Endothelial cell of umbilical vein (primary cell): ENCODE measurements around the gene RNASE7. TPM values are rescaled to one million over a fixed set of nuclear protein-coding genes. Genes with fewer than 3 reads are reported as not detected.

Source experiments
- BruUV-seq: library from RNA; stranded (reverse); fragments of 400-500 nt; replicated peaks from 2 replicates; lab custom pipeline; 2021; lab: Mats Ljungman, UMichigan
- CTCF ChIA-PET: fragments of 300-600, 350-600 bp; sonication (Branson Sonifier 250); formaldehyde crosslinking; loops from one replicate; lab custom pipeline; 2021; ENCODE audit warnings: antibody characterized with exemption, inconsistent platforms; lab: Charles Lee
- POLR2A ChIA-PET: fragments of 300-600, 350-600 bp; sonication (Branson Sonifier 250); formaldehyde crosslinking; loops from one replicate; lab custom pipeline; 2021; ENCODE audit warnings: antibody characterized with exemption, inconsistent platforms; lab: Charles Lee
- DNase-seq: peaks from one replicate; pipeline ENCODE4 v3.0.0-alpha.2; 2011; ENCODE audit warnings: low read depth, low spot score
- FAIRE-seq: peaks from 2 replicates; lab custom pipeline; 2011; peaks lifted over from hg19 to GRCh38; lab: Jason Lieb, UNC
- H2AFZ ChIP-seq: 2 replicates; pipeline ENCODE4 v1.6.0; 2012; ENCODE audit warnings: low read depth, low read length, control low read depth, inconsistent platforms
- H3K27ac ChIP-seq: 2 replicates; pipeline ENCODE4 v1.5.1; 2011; ENCODE audit warnings: low read depth, mild to moderate bottlenecking, control low read depth, low read length, moderate library complexity; ENCODE audit not compliant: insufficient read depth
- H3K27me3 ChIP-seq, 2 experiments: 2 replicates each; pipeline versions ENCODE4 v1.6.0 to v1.6.1; 2011; ENCODE audit warnings: low read length in 2 of 2, mixed read lengths in 1 of 2; ENCODE audit not compliant: control insufficient read depth in 2 of 2, insufficient read depth in 2 of 2
- H3K36me3 ChIP-seq, 2 experiments: 2 replicates in 1 of 2; 3 replicates in 1 of 2; pipeline ENCODE4 v1.5.1; 2011; ENCODE audit warnings: low read length in 2 of 2, mild to moderate bottlenecking in 1 of 2, moderate library complexity in 1 of 2; ENCODE audit not compliant: control insufficient read depth in 2 of 2, insufficient read depth in 2 of 2; ENCODE audit errors: extremely low read depth in 1 of 2
- H3K4me1 ChIP-seq: 3 replicates; pipeline ENCODE4 v1.5.1; 2011; ENCODE audit warnings: mild to moderate bottlenecking, low read length; ENCODE audit not compliant: control insufficient read depth, insufficient read depth; ENCODE audit errors: extremely low read depth
- H3K4me2 ChIP-seq: 2 replicates; pipeline ENCODE4 v1.6.1; 2011; ENCODE audit warnings: low read length, control low read depth, mixed read lengths; ENCODE audit not compliant: insufficient read depth
- H3K4me3 ChIP-seq, 3 experiments: fragments of 200-600 bp in 1 of 3; sonication (generic), shearing (Covaris generic) in 1 of 3; replicated peaks in 1 of 3; 2 replicates each; pipeline ENCODE4 v1.5.1; 2011 to 2016; ENCODE audit warnings: control low read depth in 3 of 3, low read length in 3 of 3, mild to moderate bottlenecking in 2 of 3, inconsistent platforms in 1 of 3, low read depth in 1 of 3, moderate library complexity in 1 of 3; ENCODE audit not compliant: insufficient read depth in 1 of 3
- H3K79me2 ChIP-seq: 2 replicates; pipeline ENCODE4 v1.6.0; 2012; ENCODE audit warnings: low read length, inconsistent platforms; ENCODE audit not compliant: control insufficient read depth, insufficient read depth
- H3K9ac ChIP-seq: replicated peaks from 2 replicates; pipeline ENCODE3; 2011; ENCODE audit warnings: low read length, control low read depth; ENCODE audit not compliant: insufficient read depth; ENCODE audit errors: extremely low read depth
- H3K9me1 ChIP-seq: replicated peaks from 3 replicates; pipeline ENCODE4 v1.6.0; 2011; ENCODE audit warnings: mild to moderate bottlenecking, low read length; ENCODE audit not compliant: control insufficient read depth, insufficient read depth; ENCODE audit errors: extremely low read depth
- H3K9me3 ChIP-seq: replicated peaks from 2 replicates; pipeline ENCODE4 v1.5.1; 2012; ENCODE audit warnings: low read length, inconsistent platforms; ENCODE audit not compliant: control insufficient read depth, insufficient read depth
- H4K20me1 ChIP-seq: replicated peaks from 2 replicates; pipeline ENCODE3; 2011; ENCODE audit warnings: mild to moderate bottlenecking, low read length; ENCODE audit not compliant: control insufficient read depth, insufficient read depth; ENCODE audit errors: extremely low read depth
- CTCF ChIP-seq, 2 donors: IDR thresholded peaks; 1 replicate in 1 of 2; 2 replicates in 1 of 2; pipeline ENCODE4 v1.5.1; 2011; ENCODE audit warnings: low read length in 2 of 2, mild to moderate bottlenecking in 2 of 2, moderate library complexity in 2 of 2, control low read depth in 1 of 2, inconsistent platforms in 1 of 2, low read depth in 1 of 2; ENCODE audit not compliant: insufficient read depth in 1 of 2; ENCODE audit errors: extremely low read depth in 1 of 2
- EZH2 ChIP-seq: IDR thresholded peaks from 2 replicates; pipeline ENCODE4 v1.6.1; 2012; ENCODE audit warnings: borderline replicate concordance, low read depth, mild to moderate bottlenecking, moderate library complexity, low read length, inconsistent platforms; ENCODE audit not compliant: severe bottlenecking
- FOS ChIP-seq: IDR thresholded peaks from 2 replicates; pipeline ENCODE4 v1.6.1; 2011; ENCODE audit warnings: mild to moderate bottlenecking, low read length, moderate library complexity, borderline replicate concordance; ENCODE audit not compliant: insufficient read depth
- GATA2 ChIP-seq: IDR thresholded peaks from 2 replicates; pipeline ENCODE4 v1.7.0; 2011; ENCODE audit warnings: low read depth, mild to moderate bottlenecking, moderate library complexity, mixed read lengths, low read length; ENCODE audit not compliant: insufficient read length, insufficient read depth
- JUN ChIP-seq: IDR thresholded peaks from 2 replicates; pipeline ENCODE4 v1.6.1; 2011; ENCODE audit warnings: borderline replicate concordance, low read depth; ENCODE audit not compliant: insufficient read length, insufficient read depth
- MAX ChIP-seq: IDR thresholded peaks from 2 replicates; pipeline ENCODE4 v1.6.1; 2011; ENCODE audit not compliant: insufficient read depth, insufficient read length
- POLR2A ChIP-seq: IDR thresholded peaks from 2 replicates; pipeline ENCODE4 v1.6.1; 2012; ENCODE audit warnings: low read depth, mild to moderate bottlenecking, control low read depth, low read length
- POLR2AphosphoS5 ChIP-seq: IDR thresholded peaks from 2 replicates; pipeline ENCODE4 v1.6.1; 2012; ENCODE audit warnings: low read depth, mild to moderate bottlenecking, control low read depth, low read length, moderate library complexity; ENCODE audit not compliant: insufficient read depth
- dilution Hi-C: fragments of 300-500 bp; cut with MboI; formaldehyde crosslinking; loops from one replicate; pipeline ENCODE4 v1.15.0; 2019; ENCODE audit warnings: low sequenced_read_pairs; ENCODE audit not compliant: extremely low pct_ligation_motif_present
- intact Hi-C: fragments of 100-400 bp; cut with micrococcal nuclease; formaldehyde crosslinking; loops from one replicate; pipeline ENCODE4 v1.10.0; 2022
- polyA plus RNA-seq, 4 experiments: library from polyadenylated mRNA; depleted of rRNA in 3 of 4; stranded (reverse) in 3 of 4; unstranded in 1 of 4; fragments of >200 nt; gene quantifications; 2 replicates each; pipeline versions ENCODE4 v1.2.1 to v1.2.3, GENCODE V29; 2011 to 2012; ENCODE audit warnings: missing spikeins in 1 of 4
- total RNA-seq: library from RNA; stranded (reverse); gene quantifications from 2 replicates; pipeline ENCODE4 v1.2.3, GENCODE V29; 2021

Gene RNASE7
- total and polyA plus RNA-seq, 2 donors (not counting 3 experiments of a cell fraction or from before 2014, with no cell fraction given): not detected

GRCh38 chr14:21069388-21070082, 27.4 kb downstream of the RNASE7 start:
- no peak overlapping the region for H2AFZ ChIP-seq
- H3K4me1 ChIP-seq: peaks cover 10% of the 10 kb centered on the region
- H3K9me1 ChIP-seq: no peaks in the 10 kb centered on the region
- TF ChIP-seq MAX (no peak), EZH2 (peak; percentile 97)
- H3K36me3 ChIP-seq: peaks cover 0 to 2% of the 10 kb centered on the region in 2 experiments
- intact Hi-C loops: no loop called here
- no TSS peak for BruUV-seq
- no peak overlapping the region for H3K9ac ChIP-seq
- peaks cover 21 to 41% of the 10 kb centered on the region in 2 experiments for H3K27me3 ChIP-seq
- FAIRE-seq (no peak), DNase-seq (no peak)
- H3K4me3 ChIP-seq: peak overlapping the region in 1 of 3 experiments; percentile 54
- dilution Hi-C loops: no loop called here
- H3K4me2 ChIP-seq: peak overlapping the region; percentile 44
- POLR2A ChIA-PET: no interaction called here
- no peaks in the 10 kb centered on the region for H3K79me2 ChIP-seq
- no peaks in the 10 kb centered on the region for H3K9me3 ChIP-seq
- H3K27ac ChIP-seq: no peak overlapping the region
- no peaks in the 10 kb centered on the region for H4K20me1 ChIP-seq
- CTCF ChIA-PET: interaction anchor here (0.6 to 4.3 kb wide), 16 partner anchors 10 to 108 kb away, joined by 3 to 203 read pairs (median 6); partner anchors contain the start of gene TMEM253

DNA sequence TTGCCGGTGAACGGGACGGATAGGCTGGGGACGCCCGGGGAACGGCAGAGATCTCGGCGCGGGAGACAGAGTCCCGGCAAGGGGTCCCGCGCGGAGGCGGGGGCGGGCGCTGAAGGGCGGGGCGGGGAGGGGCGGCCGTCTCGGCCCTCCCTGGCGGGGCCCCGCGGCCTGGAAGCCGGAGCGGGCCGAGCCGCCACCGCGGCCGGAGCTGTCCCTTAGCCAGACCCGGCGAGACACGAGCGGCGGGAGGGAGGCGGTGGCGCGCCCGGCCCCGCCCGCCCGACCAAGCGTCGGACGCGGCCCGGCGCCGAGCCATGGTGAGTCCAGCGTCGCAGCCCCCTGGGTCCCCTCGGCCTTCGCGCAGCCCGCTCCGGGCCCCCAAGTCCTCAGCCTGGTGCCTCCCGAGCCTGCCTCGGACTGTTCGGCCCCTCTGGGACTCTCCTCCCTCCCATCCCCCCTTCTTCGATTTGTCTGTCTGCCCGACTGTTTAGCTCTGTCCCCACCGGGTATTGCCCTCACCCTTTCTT, 28.0 kb downstream of the RNASE7 start, which contains the start of gene ARHGEF40:
ARHGEF40 (plus strand) TSS at position 222 of the 527 bp plus-strand sequence; CDS start at position 315, 93 bp downstream.
- peak within 1 kb of the TSS in 2 of 3 experiments; percentile 54 to 55 for H3K4me3 ChIP-seq
- POLR2A ChIA-PET: no interaction called here
- BruUV-seq: no TSS peak

More for the DNA sequence above, 28.0 kb downstream of the RNASE7 start, which contains the start of gene ARHGEF40:
- Histone ChIP-seq H3K9ac (peak within 1 kb of the TSS; percentile 32), H3K36me3 (peaks cover 0 to 2% of the 10 kb centered on the region in 2 experiments), H3K27me3 (peaks cover 19 to 38% of the 10 kb centered on the region in 2 experiments), H3K9me1 (no peaks in the 10 kb centered on the region), H3K27ac (no peak within 1 kb of the TSS), H2AFZ (peak within 1 kb of the TSS; percentile 31), H4K20me1 (no peaks in the 10 kb centered on the region), H3K4me1 (peaks cover 10% of the 10 kb centered on the region), H3K79me2 (no peaks in the 10 kb centered on the region), H3K9me3 (no peaks in the 10 kb centered on the region), H3K4me2 (peak within 1 kb of the TSS; percentile 58)
- CTCF ChIA-PET: interaction anchor here (0.6 to 3.4 kb wide), 11 partner anchors 9 to 109 kb away, joined by 3 to 49 read pairs (median 6); no protein-coding TSS in a partner anchor
- dilution Hi-C loops (no loop called here), intact Hi-C loops (no loop called here)
- DNase-seq (peak; percentile 8), FAIRE-seq (no peak)
- TF ChIP-seq FOS: no peak
- TF ChIP-seq JUN: no peak
- TF ChIP-seq MAX: no peak
- no peak for TF ChIP-seq EZH2
- TF ChIP-seq POLR2AphosphoS5: no peak
- TF ChIP-seq POLR2A: no peak
- no peak for TF ChIP-seq CTCF (IDR thresholded peaks at IDR 0.05; ENCODE audit: extremely low read depth in 1 of 2, insufficient read depth in 1 of 2, low read depth in 1 of 2, low read length in 2 of 2)
- no peak for TF ChIP-seq GATA2
